ENCODE results near the gene RIF1. TPM values are rescaled to one million over a fixed set of nuclear protein-coding genes. Genes with fewer than 3 reads are reported as not detected.

Gene RIF1
- polyA plus RNA-seq, 3 donors: 34.2 to 41.0 (median 40.1) TPM

- DNase-seq: no peak
These were observed 112.9 kb downstream of the RIF1 start for GRCh38 chr2:151522556-151522955.

GRCh38 chr2:151523850-151524249 is 114.1 kb downstream of the RIF1 start:
- no peak for DNase-seq

GRCh38 chr2:151525821-151526373 is 116.2 kb downstream of the RIF1 start:
- DNase-seq: no peak

GRCh38 chr2:151526572-151527090 is 116.9 kb downstream of the RIF1 start:
- no peak for DNase-seq

Other genes with a start within 250 kb of the RIF1 start
- gene RBM43, start 148.0 kb upstream of the RIF1 start, polyA plus RNA-seq (ENCODE audit: insufficient read length in 3 of 3): 10 to 100 TPM; 12.0 to 13.5 (median 12.7) TPM
- 1 to 10 TPM; 8.2 to 9.7 (median 9.6) TPM for gene NMI, start 120.2 kb upstream of the RIF1 start, polyA plus RNA-seq (ENCODE audit: insufficient read length in 3 of 3)
- 1 to 10 TPM in 1 of 3 donors, under 1 TPM in 2; 0.75 to 2.1 (median 0.77) TPM for gene TNFAIP6, start 52.3 kb upstream of the RIF1 start, polyA plus RNA-seq (ENCODE audit: insufficient read length in 3 of 3)